HG03025 (cell line): ENCODE results near the gene MCF2L.
"Not testable (repeated sequence)": the region's sequence is repeated elsewhere in the genome, so short reads cannot be mapped to it uniquely, and the experiment has no call there.

Experiments used
- ATAC-seq: cut with Tn5 transposase; IDR thresholded peaks from one replicate; pipeline ENCODE4 v1.9.1; 2021; ENCODE audit warnings: mild to moderate bottlenecking, moderate library complexity; ENCODE audit not compliant: unreplicated experiment, low FRiP score

The MCF2L gene

DNA sequence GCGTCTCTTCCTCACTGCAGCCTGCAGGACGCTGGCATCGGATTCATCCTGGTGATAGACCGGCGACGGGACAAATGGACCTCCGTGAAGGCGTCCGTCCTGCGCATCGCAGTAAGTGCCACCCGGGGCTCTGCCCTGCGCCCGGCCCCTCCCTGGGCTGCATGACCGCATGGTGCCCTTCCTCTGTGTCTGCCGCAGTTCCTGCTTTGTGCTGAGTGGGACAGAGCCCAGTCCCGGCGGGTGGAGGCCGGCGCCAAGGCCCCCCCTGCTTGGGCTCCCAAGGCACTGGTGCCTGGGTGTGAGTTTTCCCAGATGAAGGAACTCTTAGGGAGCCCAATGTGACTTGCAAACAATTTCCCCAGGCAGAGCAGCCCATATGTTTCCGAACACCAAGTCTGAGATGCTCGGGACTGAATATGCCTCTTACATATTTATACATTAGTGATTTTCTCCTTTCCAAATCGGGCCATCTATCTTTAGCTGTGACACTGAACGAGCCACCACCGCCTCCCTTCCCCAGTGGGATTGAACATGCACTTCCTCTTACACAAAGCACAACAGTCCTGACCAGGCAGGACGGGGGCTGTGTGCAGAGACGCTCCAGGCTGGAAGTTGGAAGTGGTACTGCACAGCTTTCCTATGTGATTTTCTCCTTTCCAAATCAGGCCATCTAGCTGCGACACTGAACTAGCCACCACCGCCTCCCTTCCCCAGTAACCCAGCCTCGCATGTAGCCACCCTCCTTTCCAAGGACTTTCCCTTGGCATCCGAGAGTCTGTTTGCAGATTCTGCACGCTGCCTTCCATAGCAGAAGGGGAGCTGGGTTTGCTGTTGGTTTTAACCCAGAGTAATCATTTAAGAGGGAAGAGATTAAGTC, 76.5 kb downstream of the MCF2L start:
- no peak for ATAC-seq

DNA sequence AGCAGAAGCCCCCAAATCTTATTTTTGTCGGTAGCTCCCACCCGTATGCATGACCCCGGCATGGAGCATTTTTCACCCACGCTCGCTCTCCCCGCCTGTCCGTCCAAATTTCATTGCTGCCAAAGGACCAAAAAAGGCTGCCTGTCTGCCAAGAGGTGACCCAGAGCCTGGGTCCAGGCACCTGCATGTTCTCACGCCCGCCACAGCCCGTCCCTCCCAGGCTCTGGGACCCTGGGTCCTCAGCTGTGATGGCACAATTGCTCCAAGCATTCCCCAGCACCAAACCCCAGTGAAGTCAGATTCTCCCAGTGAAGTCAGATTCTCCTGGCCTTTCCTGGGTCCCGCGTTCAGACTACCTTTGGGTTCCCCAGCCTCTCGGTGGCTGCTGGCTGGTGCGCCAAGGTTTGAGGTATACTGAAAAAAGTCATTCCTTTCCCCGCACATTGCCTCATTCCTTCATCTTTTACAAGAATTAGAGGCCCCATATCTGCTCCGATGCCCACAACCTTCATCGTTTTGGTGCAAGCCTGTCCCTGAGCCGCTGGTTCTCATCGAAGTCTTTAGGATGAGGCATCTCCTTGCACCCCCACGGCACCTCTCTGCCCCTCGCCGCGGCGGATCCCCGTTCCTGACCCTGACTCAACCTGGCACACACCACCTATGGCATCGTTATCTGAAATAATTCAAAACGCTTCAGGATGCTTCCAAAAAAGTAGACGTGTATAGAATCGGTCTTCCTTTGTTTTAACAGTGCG, 77.3 kb downstream of the MCF2L start:
- ATAC-seq: no peak

DNA sequence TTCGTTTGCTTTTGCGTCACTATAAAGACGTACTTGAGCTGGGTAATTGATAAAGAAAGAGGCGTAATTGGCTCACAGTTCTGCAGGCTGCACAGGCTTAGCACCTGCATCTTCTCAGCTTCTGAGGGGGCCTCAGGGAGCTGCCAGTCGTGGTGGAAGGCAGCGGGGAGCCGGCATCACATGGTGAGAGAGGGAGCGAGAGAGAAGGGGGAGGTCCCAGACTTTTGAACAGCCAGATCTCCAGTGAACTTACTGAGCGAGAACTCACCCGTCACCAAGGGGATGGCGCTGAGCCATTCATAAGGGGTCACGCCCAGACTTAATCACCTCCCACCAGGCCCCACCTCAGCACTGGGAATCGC, 77.8 kb downstream of the MCF2L start:
- ATAC-seq: no peak

DNA sequence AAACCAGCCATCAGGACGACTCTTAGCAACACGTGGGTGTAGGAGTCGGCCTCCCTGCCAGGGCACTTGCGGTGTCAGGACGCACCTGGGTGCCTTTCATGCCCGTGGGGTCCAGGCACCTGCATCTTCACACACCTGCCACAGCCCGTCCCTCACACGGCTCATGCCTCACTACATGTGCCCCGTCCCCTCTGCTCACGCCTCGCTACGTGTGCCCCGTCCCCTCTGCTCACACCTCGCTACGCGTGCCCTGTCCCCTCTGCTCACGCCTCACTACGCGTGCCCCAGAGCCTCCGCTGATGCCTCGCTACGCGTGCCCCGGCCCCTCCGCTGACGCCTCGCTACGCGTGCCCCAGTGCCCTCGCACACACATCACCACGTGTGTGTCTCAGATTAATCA, 78.6 kb downstream of the MCF2L start:
- no peak for ATAC-seq

- ATAC-seq: no peak
Measured at GRCh38 chr13:113048766-113049165, 79.8 kb downstream of the MCF2L start.

- no peak for ATAC-seq
Measured at GRCh38 chr13:113049521-113049941, 80.5 kb downstream of the MCF2L start.

DNA sequence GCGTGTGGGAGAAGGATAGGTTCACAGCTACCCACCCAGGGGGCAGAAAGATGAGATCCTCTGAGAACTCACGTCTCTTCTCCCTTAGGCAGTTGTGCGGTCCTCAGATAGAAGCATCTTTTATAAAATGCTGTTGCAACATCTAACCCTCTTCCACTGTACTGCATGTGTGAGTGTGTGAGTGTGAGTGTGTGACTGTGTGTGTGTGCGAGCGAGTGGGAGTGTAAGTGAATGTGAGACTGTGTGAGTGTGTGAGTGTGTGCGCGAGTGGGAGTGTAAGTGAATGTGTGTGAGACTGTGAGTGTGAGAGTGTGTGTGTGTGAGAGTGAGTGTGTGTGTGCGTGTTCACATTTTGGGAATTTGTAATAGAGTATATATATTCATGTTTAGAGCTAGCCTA, 81.0 kb downstream of the MCF2L start:
- ATAC-seq: no peak

- no peak for ATAC-seq
Measured at GRCh38 chr13:113050734-113051431, 81.9 kb downstream of the MCF2L start.

GRCh38 chr13:113051641-113052040, 82.6 kb downstream of the MCF2L start:
- no peak for ATAC-seq

GRCh38 chr13:113052206-113052605, 83.2 kb downstream of the MCF2L start:
- ATAC-seq: no peak

DNA sequence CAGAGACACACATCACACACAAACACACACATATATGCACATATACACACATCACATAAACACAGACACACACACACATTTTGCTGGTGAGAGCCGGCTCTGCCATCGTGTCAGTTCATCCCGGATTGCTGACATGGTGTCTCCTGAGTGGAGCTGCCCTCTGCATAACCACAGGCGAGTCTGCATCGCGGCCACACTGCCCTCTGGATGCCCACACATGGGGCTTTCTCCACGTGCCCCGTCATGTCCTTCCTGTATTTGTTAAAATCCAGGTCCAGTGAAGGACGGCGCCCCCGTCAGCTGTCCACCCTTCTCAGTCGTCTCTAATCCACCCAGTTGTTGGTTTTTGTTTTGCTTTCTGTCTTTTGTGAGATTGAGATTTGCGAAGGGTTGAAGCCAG, 84.0 kb downstream of the MCF2L start:
- ATAC-seq: no peak

DNA sequence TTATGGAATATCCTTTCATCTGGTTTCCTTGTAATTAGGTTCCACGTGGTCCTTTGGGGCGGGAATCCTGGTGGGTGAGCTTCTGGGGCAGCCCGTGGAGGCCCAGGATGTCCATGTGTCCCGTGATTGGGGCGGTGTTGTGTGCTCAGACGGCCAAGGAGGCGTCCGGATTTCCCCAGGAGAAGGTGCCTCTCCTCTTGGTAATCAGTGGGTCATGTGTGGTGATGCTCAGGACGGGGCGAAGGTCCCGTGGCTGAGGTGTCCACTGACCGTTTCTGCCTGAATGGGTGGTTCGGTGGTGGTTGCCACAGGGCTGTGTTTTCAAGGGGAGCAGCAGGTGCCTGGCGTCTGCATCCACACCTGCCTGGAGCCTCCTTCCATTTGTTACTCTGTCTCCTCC, 84.4 kb downstream of the MCF2L start:
- ATAC-seq: no peak

DNA sequence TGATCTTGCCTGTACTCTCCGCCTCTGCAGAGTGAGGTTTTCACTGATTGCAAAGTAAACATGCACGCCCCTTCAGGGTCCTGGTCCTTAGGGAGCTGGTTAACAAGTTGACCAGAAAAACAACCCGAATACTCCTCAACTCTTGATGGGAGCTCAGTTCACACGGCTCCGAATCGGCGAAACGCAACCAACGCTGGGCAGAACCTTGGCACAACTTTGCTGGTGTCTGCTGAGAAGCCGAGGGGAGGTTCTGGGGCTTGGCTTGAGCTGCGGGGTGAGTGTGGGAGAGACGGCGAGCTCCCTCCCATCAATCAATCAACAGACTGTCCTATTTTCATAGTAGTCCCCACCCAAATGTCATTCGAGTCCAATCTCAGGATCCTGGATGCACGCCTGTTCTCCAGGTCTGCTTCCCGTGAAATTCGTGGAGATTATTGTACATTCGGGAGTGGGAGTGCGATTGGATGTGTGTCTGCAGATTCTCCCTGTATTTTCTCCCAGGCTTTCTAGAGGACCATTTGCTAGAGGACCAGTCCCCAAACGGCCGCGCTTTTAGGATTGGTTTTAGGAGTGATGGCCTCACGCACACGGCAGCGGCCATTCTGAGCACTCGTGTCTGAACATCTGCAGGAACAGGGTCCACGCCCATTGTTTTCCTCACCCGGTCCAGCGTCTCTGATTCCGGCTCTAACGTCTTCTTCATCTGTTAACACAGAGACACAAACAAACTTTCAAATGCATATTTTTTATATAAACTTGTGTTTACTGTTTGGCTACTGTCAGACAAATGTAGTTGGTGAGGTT, 85.0 kb downstream of the MCF2L start:
- ATAC-seq: no peak

DNA sequence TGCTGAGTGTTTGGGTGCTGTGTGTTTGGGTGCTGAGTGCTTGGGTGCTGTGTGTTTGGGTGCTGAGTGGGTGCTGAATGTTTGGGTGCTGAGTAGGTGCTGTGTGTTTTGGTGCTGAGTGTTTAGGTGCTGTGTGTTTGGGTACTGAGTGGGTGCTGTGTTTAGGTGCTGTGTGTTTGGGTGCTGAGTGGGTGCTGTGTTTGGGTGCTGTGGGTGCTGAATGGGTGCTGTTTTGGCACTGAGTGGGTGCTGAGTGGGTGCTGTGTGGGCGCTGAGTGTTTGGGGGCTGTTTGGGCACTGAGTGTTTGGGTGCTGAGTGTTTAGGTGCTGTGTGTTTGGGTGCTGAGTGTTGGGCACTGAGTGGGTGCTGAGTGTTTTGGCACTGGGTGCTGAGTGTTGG, 88.1 kb downstream of the MCF2L start:
- ATAC-seq: no peak

GRCh38 chr13:113057559-113057958, 88.5 kb downstream of the MCF2L start:
- ATAC-seq: not testable (repeated sequence)

GRCh38 chr13:113058129-113058987, 89.3 kb downstream of the MCF2L start:
- ATAC-seq: no peak

GRCh38 chr13:113058988-113059850, 90.2 kb downstream of the MCF2L start:
- no peak for ATAC-seq

- ATAC-seq: no peak
Measured at GRCh38 chr13:113059891-113060290, 90.9 kb downstream of the MCF2L start.
